LHCN-M2 (cell line): ENCODE data around the gene REEP2. TPM values are rescaled to one million over a fixed set of nuclear protein-coding genes. Genes with fewer than 3 reads are reported as not detected.
"Not testable (repeated sequence)": the region's sequence is repeated elsewhere in the genome, so short reads cannot be mapped to it uniquely, and the experiment has no call there.

Source experiments
- DNase-seq: peaks from one replicate; pipeline ENCODE4 v3.0.0-alpha.2; 2012; ENCODE audit warnings: low read depth
- polyA plus RNA-seq: library from polyadenylated mRNA; unstranded; fragments of >200 nt; gene quantifications from one replicate; pipeline ENCODE4 v1.2.1, GENCODE V29; 2012; ENCODE audit warnings: missing spikeins
- total RNA-seq: library from RNA; depleted of rRNA; stranded (reverse); fragments of >200 nt; gene quantifications from 2 replicates; pipeline ENCODE4 v1.2.3, GENCODE V29; 2014; rRNA removed

The REEP2 gene, protein sequence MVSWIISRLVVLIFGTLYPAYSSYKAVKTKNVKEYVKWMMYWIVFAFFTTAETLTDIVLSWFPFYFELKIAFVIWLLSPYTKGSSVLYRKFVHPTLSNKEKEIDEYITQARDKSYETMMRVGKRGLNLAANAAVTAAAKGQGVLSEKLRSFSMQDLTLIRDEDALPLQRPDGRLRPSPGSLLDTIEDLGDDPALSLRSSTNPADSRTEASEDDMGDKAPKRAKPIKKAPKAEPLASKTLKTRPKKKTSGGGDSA
- total RNA-seq: 9.0 and 11.0 TPM in 2 replicates
- 9.1 TPM for polyA plus RNA-seq

DNA sequence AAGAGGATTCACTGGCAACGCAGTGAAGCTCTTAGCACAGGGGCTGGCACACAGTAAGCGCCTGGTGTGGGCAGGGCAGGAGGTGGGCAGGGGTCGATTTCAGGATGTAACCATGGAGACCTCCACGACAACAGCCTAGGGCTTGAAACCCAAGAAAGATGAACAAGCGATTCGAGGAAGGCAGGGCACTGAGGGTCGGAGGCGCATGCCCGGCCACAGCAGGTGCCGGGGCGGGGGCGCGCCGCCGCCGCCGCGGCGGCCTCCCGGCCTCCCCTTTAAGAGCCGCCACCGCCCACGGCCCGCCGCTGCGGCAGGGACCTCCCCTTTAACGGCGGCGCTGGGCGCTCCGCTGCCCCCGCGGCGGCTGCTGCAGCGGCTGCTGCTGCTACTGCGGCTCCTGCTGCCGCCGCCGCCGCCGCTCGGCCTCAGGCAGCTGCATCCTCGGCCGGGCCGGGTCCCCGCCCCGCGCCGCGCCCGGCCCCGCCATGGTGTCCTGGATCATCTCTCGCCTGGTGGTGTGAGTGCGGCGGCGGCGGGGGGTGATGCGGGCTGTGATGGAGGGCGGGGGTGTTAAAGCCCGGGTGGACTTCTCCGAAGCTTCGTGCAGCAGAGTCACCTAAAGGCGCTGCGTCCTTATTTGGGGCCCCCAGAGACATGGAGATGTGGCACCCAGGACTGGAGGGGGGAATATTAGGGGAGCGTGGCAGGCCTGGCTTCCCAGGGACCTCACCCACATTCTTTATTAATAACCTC is at the start of gene REEP2:
Gene REEP2 (plus strand): TSS at position 334 of the 753 bp plus-strand sequence. CDS start 152 bp downstream, at position 486.
- peak; percentile 53 for DNase-seq

DNA sequence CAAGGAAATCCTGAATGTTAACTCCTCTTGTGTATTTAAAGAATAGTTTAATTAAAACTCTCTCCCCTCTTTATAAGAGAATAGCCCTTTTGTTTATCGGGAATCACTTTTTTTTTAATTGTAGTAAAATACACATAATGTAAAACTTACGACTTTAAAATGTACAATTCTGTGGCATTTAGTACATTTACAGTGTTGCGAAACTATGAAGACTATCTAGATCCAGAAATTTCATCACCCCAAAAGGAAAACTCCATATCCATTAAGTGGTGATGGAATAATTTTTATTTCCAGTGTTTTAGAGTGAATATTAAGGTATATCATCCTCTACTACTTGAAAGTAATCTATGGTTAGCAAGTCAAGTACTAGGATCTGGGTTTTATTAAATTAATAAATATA is 49.5 kb upstream of the REEP2 start:
- DNase-seq: no peak

DNA sequence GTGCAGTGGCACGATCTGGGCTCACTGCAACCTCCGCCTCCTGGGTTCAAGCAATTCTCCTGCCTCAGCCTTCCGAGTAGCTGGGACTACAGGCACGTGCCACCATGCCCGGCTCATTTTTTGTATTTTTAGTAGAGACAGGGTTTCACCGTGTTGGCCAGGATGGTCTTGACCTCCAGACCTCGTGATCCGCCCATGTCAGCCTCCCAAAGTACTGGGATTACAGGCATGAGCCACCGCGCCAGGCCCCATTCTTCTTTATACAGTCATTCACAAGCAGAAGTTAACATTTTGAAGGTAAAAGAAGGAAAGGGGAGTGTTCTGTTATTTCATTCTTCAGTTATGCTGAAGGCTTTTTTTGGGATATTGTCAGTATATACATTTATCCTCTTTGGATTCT is 48.9 kb upstream of the REEP2 start:
- not testable (repeated sequence) for DNase-seq

DNA sequence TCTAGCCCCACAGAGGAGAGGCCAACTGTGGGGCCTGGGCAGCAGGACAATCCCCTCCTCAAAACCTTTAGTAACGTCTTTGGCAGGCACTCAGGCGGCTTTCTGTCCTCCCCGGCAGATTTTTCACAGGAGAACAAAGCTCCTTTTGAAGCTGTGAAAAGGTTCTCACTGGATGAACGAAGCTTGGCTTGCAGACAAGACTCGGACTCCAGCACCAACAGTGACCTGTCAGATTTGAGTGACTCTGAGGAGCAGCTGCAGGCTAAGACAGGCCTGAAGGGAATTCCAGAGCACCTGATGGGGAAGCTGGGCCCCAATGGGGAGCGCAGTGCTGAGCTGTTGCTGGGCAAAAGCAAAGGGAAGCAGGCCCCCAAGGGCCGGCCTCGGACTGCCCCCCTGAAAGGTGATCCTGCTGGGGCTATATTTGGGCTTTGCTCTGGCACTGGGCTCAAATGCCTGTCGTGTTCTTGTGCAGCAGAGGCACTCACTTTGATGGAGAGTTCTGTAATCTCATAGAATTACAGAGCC is 46.9 kb upstream of the REEP2 start:
- peak; percentile 63 for DNase-seq

DNA sequence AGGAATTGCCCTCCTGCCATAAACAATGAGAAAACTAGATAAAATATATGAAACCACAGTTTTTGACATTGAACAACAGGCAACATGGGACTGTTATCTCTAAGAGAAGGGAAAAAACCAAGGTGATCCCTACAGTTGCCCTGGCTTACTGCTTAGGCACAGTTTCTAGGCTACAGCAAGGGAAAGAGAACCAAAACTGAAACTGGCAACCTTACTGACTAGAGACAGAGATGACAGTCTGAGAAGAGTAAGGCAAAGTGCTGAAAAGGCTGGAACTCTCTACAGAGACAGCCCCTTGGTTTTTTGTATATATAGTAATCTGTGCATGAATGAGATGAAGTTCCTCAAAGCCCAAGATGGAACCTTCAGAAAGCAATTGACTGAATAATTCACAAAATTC is 36.2 kb upstream of the REEP2 start:
- no peak for DNase-seq

DNA sequence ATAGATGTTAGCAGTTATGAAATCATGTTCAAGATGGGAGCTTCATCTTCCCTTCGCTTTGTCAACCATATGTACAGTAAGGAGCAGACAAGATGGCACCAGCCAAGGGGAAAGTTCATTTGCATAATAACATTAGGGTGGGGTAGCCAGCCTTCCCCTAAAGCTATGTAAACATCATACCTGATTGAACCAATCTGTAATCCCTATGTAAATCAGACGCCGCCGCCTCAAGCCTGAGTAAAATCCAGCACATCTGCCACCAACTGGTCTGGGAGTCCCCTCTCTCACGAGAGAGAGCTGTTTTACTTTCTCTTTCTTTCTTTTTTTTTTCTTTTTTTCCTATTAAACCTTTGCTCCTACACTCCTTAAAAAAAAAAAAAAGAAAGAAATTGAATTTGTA is 30.8 kb upstream of the REEP2 start:
- no peak for DNase-seq

DNA sequence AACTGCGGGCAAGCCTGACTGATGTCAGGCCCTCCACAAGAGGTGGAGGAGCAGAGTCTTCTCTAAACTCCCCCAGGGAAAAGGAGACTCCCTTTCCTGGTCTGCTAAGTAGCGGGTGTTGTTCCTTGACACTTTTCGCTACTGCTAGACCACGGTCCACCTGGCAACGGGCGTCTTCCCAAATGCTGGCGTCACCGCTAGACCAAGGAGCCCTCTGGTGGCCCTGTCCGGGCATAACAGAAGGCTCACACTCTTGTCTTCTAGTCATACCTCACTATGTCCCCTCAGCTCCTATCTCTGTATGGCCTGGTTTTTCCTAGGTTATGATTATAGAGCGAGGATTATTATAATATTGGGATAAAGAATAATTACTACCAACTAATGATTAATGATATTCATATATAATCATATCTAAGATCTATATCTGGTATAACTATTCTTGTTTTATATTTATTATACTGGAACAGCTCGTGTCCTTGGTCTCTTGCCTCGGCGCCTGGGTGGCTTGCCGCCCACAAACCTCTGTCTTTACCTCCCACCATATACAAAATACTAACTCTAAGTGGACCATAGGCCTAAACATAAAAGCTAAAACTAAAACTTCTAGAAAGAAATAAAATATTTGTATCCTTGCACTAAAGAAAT is 27.7 kb upstream of the REEP2 start:
- DNase-seq: peak; percentile 20

DNA sequence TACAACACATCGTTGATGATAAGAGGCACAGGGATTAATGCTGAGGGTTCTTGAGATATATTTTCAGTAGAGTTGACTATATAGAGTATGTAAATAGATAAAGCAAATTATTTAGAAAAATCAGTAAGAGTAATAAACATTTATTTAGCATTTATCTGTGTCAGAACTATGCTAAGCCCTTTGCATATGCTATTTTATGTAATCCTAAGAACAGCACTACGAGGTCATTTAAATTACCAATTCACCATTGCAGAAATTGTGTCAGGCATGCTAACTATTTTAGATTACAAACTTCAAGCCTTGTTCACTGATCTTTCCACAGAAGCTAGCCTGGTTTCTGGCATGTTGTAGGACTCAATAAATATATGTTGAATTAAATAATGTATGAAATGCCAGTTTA is 20.4 kb upstream of the REEP2 start:
- no peak for DNase-seq

DNA sequence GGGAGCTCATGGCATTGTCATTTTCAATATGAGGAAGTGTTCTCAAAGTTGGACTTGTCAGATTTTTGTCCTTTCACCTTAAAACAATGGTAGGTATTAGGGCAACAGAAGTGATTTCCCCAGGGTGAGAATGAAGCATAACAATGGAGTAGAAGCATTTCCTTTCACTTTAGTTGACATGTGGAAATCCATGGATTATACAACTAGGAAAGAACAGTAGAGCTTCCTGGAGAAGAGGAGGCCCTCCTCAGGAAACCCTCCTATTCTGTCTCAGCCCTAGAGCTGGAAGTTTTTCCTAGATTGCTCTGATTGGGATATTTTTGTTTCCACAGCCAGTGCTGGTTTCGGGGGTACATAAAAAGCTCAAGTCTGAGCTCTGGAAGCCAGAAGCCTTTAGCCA is 13.8 kb upstream of the REEP2 start:
- no peak for DNase-seq

DNA sequence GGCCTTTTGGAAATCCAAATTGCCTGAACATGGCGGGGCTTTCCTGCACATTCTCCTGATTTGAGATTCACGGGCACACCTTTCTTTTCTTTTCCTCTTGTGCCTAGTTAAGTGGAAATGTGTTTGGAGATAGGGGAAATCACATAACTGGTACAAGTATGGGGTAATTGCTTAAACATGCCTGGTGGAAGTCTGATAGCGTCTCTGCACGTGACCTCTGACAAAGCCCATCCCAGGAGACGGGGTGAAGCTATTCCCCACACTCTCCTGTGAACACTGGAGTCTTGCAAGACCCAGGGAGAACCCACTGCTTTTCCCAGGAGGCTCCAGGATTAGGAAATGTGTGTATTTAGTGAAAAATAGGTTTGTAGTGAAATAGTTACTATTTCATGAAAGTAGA is 2.9 kb upstream of the REEP2 start:
- no peak for DNase-seq

DNA sequence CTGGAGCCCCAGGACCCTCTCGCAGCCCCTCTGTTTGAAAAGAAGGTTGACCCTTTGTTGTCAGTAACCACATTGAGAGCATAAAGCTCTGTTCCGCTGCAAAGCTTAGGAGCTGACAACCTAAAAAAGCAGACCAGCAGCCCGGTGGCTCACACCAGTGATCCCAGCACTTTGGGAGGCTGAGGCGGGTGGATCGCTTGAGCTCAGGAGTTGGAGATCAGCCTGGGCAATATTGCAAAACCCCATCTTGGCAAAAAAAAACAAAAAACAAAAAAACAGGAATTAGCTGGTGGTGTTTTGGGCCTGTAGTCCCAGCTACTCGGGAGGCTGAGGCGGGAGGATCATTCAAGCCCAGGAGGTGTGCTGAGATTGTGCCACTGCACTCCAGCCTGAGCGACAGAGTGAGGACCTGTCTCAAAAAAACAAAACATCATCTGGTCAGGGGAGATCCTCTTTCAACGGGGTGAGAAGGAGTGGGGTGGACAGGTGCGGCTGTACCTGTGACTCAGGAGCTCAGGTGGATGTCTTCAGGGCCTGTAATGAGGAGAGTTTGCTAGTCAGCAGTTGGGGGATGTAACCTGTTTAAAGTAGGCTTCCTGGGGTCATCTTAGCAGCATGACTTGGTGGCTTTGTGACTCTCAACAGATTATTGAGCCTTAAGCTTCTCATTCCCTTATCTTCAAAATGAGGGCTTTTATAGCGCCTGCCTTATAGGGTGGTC is 694 bp upstream of the REEP2 start:
- DNase-seq: no peak

DNA sequence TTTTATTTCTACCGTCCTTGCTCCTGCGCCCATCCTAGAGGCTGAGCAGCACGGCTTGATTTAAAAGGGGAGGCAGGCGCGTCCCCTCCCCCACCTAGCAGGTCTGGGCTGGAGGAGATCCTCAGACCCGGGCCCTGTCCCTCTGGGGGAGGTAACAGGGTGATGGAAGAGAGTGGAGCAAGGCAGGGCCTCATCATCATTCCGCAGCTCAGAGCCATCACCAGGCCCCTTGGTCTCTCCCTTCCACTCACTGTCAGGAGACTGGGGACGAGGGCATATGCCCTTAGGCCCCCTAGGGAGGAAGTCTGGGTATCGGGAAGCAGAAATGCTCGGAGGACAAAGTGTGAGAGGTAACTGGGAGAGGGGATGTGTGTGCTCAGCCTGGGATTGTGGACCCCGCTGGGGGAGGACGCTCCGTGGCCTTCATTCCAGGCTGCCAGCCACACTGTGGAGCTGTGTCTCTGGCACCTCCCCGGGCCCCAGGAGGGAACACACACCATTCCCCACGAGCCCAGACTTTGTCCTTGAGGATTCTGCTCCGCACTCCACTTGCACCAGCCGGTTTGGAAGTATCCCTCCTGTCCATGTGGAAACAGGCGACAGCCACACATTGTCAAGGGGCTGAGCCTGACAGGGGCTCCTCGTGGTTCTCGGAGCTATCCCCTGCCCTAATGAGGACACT is 761 bp downstream of the REEP2 start:
- no peak for DNase-seq

DNA sequence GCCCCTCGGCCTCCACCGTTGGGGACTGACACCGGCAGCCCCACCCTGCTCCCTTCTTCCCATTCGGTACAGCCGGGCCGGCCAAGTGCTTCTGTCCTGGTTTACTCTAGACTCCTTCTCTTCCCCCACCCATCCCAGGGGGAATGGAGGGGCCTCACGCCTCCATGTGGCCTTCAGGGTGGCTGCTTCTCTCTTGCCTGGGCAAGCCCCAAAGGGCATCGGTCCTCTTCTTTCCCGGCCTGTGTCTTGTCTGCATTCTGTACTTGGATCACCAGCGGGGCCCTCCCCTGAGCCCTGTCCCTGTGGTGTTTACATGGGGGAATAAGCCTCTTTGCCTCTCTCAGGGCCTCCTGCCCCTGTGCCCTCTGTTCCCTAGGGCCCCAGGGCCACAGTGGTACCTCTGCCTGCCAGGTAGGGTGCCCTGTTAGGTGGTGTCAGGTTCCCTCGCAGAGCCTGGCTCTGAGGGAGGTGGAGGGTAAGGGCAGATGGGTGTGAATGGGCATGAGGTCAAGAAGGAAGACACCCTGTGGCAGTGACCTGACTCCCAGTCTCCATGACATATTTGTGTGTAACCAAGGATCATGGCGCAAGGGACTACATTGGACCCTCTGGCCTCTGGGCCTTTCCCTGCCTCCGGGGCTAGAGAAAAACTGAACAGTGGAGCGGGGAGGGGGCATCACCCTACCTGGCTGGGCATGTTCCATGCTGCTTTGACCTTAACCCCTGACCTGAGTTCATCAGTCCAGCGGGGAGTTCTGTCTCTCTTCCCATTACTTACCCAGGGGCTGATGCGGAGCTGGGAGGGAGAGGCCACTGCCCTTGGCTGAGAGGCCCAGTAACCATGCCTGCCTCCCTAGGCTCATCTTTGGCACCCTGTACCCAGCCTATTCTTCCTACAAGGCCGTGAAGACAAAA is 1.6 kb downstream of the REEP2 start:
- no peak for DNase-seq

DNA sequence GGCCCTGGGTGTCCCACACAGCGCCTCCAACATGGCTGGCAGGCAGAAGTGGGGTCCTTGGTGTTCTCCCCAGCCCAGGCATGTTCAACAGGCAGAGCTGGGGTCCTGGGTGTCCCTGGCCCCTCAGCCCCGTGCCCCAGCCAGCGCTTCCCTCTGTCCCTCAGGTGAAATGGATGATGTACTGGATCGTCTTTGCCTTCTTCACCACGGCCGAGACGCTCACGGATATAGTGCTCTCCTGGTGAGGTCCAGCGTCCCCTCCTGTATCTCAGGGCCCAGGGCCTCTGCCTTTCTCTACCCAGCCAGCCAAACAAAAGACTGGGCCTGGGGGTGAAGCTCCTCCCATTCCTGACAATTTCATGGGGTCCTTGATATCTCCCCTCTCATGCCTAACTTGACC is 2.4 kb downstream of the REEP2 start:
- DNase-seq: no peak

DNA sequence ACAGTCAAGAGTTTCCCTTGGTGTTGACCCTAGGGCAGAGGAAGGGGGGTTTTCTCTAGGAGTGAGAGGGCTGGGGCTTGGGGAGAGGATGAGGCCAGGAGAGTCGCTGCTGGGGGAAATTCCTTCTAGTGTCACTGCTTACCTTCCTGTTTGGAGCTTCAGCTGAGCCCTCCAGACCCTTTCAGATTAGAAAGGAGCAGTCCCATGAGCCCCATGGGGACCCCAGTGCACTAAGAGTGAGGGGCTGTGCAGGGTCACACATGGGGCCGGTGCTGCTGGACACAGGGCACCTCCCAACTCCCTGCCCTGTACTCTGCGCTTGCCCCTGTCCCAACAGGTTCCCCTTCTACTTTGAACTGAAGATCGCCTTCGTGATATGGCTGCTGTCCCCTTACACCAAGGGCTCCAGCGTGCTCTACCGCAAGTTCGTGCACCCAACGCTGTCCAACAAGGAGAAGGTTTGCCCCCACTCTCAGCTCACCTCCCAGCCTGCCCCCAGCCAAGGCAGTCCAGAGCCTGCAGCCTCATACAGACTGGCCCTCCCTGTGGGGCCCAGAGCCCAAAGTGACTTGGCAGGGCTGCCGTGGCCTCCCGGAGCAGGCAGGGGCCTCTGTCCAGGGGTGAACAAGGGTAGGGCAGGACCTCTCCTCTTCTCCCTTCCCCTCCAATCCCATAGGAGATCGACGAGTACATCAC is 5.4 kb downstream of the REEP2 start:
- DNase-seq: no peak

DNA sequence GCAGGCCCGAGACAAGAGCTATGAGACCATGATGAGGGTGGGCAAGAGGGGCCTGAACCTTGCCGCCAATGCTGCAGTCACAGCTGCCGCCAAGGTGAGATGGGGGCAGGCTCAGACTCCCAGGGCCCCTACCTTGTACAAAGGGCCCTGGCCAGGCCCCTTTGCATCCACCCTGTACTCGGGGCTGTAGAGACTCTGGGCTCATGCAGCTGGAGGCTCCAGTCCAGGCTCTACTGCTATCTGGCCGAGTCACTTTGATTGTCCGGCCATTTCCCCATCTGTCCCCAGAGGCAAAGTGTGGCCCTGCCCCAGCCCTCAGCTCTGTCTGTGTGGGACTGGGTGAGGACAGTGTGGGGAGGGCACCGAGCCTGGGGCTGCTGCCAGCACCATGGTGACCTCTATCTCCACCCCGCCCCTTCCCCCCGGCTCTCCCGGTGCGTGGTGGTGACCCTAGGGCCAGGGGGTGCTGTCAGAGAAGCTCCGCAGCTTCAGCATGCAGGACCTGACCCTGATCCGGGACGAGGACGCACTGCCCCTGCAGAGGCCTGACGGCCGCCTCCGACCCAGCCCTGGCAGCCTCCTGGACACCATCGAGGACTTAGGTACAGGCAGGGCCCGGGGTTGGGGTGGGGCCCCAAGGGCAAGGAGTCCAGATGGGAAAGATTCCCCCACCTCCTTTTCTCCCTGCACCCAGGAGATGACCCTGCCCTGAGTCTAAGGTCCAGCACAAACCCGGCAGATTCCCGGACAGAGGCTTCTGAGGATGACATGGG is 6.1 kb downstream of the REEP2 start:
- DNase-seq: no peak

DNA sequence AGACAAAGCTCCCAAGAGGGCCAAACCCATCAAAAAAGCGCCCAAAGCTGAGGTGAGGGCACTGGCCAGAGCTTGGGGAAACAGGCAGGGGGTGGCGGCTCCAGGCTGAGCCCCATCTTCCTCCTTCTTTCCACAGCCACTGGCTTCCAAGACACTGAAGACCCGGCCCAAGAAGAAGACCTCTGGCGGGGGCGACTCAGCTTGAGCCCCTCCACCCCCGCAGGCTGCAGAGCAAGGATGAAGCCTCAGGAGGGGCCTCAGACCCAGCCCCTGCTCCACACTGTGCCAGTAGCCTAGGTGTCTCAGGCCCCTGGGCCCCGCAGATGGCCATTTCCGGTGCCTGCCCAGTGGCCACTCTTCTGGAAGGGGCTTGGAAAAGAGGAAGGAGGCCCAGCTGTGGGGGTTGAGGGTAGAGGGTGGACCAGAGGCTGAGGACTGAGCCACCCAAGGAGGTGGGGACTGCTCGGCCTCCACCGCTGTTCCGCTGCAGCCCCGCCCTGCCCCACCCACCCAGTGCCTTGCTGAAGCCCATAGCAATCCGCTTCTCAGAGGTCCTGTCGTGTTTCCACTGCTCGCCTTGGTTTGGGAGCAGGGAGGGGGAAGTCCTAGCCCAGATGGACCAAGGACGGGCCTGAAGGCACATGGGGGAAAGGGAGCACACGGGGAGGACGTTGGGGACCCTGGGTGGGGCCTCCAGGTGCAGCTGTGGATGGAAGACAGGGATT is 6.9 kb downstream of the REEP2 start:
- DNase-seq: no peak

DNA sequence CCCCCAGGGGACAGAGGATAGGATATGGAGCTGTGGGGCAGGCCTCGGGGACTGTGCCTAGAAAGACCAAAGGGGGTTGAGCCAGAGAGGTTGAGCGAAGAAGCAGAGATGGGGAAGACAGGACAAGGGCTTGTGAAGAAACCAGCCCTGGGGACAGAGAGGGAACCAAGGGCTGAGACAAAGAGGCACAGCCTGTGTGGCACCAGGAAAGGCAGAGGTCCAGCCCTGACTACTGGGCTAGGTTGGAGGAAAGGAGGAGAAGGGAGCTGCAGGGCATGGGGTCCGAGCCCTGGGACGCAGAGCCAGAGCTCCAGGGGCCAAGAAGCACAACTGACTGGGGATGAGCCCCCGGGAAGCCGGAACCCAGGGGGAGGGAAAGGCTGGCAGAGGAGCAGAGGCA is 9.2 kb downstream of the REEP2 start:
- no peak for DNase-seq
